Fibroblast of skin of scalp (primary cell): ENCODE data around the gene WDR7.

Source experiments
- DNase-seq: peaks from one replicate; pipeline ENCODE4 v3.0.0-alpha.2; 2013

The WDR7 gene

DNA sequence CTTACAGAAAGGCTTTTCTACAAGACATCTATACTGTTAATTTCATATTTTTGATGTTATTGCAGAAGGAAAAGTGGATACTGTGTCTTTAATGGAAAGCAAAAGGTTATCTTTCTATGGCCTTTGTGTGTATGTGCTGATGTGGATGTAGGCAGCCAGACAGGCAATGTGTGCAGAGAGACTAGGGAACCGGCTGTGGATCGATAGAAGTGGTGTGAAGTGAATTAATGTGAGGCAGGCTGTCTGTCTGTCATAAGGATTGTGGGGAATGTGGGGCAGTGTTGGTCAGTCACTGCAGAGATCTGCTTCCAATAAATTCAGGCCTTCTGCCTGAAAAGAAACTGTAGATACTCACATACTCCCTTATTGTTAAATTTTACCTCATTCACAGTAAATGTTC lies 156.7 kb downstream of the WDR7 start:
- no peak for DNase-seq

GRCh38 chr18:56812674-56813073 lies 161.5 kb downstream of the WDR7 start:
- no peak for DNase-seq

- DNase-seq = no peak
Observed at GRCh38 chr18:56815926-56816325, 164.8 kb downstream of the WDR7 start.

GRCh38 chr18:56823986-56824565 lies 172.9 kb downstream of the WDR7 start:
- peak; percentile 75 for DNase-seq

- no peak for DNase-seq
Observed at GRCh38 chr18:56825321-56825720, 174.2 kb downstream of the WDR7 start.

- no peak for DNase-seq
Observed at GRCh38 chr18:56825878-56826277, 174.7 kb downstream of the WDR7 start.

DNA sequence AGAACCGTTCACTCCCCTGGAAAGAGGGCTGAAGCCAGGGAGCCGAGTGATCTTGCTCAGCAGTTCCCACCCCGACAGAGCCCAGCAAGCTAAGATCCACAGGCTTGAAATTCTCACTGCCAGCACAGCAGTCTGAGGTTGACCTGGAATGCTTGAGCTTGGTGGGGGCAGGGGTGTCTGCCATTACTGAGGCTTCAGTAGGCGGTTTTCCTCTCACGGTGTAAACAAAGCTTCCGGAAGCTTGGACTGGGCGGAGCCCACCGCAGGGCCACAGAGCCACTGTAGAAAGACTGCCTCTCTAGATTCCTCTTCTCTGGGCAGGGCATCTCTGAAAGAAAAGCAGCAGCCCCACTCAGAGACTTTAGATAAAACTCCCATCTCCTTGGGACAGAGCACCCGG lies 180.8 kb downstream of the WDR7 start:
- peak; percentile 61 for DNase-seq

DNA sequence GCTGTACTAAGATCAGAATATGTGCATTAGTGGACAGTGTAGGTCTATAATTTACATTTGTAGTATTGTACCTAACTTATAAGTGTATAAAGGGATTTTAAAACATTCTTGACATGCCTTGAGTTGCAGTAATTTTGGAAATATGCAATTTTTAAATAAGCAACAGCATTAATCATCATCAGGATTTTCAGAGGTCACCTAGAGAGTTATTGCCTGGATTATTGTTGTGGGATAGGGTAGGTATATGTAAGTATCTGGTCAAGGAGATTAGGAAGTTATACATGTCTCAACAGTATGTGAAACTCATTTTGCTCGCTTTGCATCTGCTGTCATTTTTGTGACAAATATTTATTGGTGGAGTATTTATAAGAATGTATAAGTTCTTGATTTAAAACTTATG lies 184.2 kb downstream of the WDR7 start:
- DNase-seq = peak; percentile 9

GRCh38 chr18:56836173-56836572 lies 185.0 kb downstream of the WDR7 start:
- no peak for DNase-seq

DNA sequence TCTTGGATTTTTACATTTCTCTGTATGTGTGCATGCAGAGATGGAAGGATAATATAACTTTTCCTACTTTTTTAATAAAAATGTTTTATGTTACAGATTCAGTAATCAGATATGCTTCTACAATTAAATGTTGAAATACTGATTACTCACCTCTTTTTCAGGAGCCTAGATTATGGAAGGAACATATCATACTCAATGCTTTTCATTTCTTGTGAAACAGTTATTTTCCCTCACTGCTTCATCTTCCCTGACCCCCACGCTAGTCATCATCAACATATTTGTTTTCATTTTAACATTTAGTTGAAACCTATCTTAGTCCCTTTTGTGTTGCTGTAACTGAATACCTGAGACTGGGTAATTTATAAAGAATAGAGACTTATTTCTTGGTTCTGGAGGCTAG lies 190.7 kb downstream of the WDR7 start:
- no peak for DNase-seq

DNA sequence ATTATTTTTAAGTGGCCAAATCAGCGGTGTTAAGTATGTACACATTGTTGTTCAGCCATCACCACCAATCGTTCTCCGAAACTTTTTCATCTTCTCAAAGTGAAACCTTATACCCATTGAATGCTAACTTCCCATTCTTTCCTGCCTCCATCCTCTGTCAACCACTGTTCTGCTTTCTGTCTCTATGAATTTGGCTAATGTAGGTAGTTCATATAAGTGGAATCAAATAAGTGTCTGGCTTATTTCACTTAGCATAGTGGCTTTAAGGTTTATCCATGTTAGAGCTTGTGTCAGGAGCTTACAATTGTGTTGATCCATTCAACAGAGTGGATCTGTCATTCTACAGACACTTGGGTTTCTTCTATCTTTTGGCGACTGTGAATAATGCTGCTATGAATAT lies 192.1 kb downstream of the WDR7 start:
- DNase-seq = no peak

- DNase-seq = no peak
Observed at GRCh38 chr18:56844556-56844955, 193.4 kb downstream of the WDR7 start.

- no peak for DNase-seq
Observed at GRCh38 chr18:56851774-56852173, 200.6 kb downstream of the WDR7 start.

DNA sequence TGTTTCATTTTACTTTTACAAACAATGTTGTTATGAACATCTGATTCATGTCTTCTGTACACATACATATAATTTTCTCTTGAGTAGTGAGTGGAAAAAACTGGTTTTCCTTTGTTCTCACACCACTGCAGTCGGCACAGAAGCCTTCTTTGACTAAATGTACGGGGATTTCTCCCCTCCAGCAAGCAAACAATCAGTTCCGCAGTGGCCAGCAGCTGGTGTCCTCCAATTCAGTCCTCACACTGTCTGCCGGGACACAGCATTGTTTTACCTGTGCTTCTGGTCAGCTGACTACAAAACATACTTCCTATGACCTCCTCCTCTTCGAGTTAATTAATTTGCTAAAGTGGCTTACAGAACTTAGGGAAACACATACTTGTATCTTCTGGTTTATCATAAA lies 202.8 kb downstream of the WDR7 start:
- no peak for DNase-seq

GRCh38 chr18:56861244-56861643 lies 210.1 kb downstream of the WDR7 start:
- DNase-seq = no peak

- peak; percentile 56 for DNase-seq
Observed at GRCh38 chr18:56869189-56869777, 218.1 kb downstream of the WDR7 start.

- no peak for DNase-seq
Observed at GRCh38 chr18:56870982-56871381, 219.8 kb downstream of the WDR7 start.

GRCh38 chr18:56872140-56872539 lies 221.0 kb downstream of the WDR7 start:
- no peak for DNase-seq

GRCh38 chr18:56873441-56874140 lies 222.4 kb downstream of the WDR7 start:
- DNase-seq = no peak

DNA sequence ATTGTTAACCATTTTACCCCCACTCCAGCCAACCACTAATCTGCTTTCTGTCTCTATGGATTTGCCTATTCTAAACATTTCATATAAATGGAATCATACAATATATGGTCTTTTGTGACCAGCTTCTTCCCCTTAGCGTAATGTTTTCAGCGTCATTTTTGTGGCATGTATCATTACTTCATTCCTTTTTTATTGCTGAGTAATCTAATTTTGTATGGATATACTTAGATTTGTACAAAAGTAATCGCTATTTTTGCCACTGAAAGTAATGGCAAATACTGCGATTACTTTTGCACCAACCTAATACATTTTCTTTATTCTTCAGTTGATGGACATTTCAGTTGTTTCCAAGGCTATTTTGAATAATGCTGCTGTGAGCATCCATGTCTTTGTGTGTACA lies 227.6 kb downstream of the WDR7 start:
- DNase-seq = no peak

DNA sequence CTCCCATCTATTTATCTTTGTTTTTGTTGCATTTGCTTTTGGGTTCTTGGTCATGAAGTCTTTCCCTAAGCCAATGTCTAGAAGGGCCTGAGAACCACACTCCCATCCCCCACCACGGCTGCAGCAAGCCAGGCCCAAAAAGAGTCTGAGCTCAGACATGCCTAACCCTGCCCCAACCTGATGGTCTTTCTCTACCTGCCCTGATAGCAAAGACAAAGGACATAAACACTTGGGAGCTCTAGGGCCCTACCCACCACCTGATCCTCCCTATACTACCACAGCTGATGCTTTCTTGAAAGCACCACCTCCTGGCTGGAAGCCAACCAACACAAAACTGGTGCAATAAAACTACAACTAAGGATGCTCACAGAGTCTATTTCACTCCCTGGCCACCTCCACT lies 233.4 kb downstream of the WDR7 start:
- no peak for DNase-seq

GRCh38 chr18:56888978-56889377 lies 237.8 kb downstream of the WDR7 start:
- no peak for DNase-seq

DNA sequence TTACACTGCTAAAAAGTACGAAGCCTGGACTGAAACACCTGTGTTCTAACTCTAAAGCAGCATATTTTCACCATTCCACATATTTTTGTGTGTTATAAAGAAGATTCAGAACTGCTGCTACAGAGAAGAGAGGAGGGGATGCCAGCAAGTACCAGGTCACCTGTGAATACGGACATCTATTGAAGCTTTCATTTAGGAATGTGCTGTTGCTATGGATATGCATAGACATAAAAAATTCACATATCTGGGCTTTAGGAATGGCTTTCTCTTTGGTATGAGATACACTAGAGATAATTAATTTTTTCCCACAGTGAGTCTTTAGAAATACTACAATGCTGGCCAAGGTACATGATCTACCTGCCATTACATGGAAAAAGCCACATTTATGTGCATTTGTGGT lies 238.5 kb downstream of the WDR7 start:
- DNase-seq = no peak

- peak; percentile 86 for DNase-seq
Observed at GRCh38 chr18:56890632-56891031, 239.5 kb downstream of the WDR7 start.
